ENCODE data around the gene SCYGR6. TPM values are rescaled to one million over a fixed set of nuclear protein-coding genes. Genes with fewer than 3 reads are reported as not detected.

The SCYGR6 gene
- total and polyA plus RNA-seq, 4 donors, result not detected

DNA sequence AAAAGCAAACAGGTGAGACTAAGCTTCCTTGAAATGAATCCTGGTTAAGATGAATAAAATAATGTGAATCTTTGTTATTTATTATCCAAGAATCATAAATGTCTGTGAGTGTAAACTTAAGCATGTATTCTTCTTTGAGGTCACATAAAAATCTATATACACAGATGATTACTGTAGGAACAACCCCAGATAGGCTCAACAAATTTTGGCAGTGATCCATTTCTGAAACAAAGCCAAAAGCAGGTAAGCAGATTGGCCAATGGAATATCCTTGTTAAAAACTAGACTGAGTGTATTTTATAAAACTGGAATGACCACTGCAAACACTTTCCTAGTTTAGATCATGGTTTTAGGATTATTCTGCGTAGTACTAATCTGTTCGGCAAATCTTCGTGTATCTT is 46.6 kb downstream of the SCYGR6 start:
- no peak for DNase-seq (ENCODE audit: low spot score)
- H3K9me3 ChIP-seq (ENCODE audit: control insufficient read depth in 4 of 4, low read length in 3 of 4), result no peaks in the 10 kb centered on the region
- no peak overlapping the region for H3K4me3 ChIP-seq (ENCODE audit: low read depth in 1 of 3, low read length in 3 of 3)
- no peak overlapping the region for H3K9ac ChIP-seq (ENCODE audit: low read depth in 1 of 2, low read length in 2 of 2)
- no peak for TF ChIP-seq ATF3 (IDR thresholded peaks at IDR 0.05)
- no peak for TF ChIP-seq TAF1 (conservative IDR thresholded peaks at IDR 0.05)
- no peak for TF ChIP-seq NR2F2 (IDR thresholded peaks at IDR 0.05)
- no peak for TF ChIP-seq SP1 (IDR thresholded peaks at IDR 0.05)
- TF ChIP-seq CTCF (IDR thresholded peaks at IDR 0.05; ENCODE audit: low read depth, low read length, missing input control), result no peak
- TF ChIP-seq FOXA2 (IDR thresholded peaks at IDR 0.05), result no peak
- TF ChIP-seq, protein P1, sequence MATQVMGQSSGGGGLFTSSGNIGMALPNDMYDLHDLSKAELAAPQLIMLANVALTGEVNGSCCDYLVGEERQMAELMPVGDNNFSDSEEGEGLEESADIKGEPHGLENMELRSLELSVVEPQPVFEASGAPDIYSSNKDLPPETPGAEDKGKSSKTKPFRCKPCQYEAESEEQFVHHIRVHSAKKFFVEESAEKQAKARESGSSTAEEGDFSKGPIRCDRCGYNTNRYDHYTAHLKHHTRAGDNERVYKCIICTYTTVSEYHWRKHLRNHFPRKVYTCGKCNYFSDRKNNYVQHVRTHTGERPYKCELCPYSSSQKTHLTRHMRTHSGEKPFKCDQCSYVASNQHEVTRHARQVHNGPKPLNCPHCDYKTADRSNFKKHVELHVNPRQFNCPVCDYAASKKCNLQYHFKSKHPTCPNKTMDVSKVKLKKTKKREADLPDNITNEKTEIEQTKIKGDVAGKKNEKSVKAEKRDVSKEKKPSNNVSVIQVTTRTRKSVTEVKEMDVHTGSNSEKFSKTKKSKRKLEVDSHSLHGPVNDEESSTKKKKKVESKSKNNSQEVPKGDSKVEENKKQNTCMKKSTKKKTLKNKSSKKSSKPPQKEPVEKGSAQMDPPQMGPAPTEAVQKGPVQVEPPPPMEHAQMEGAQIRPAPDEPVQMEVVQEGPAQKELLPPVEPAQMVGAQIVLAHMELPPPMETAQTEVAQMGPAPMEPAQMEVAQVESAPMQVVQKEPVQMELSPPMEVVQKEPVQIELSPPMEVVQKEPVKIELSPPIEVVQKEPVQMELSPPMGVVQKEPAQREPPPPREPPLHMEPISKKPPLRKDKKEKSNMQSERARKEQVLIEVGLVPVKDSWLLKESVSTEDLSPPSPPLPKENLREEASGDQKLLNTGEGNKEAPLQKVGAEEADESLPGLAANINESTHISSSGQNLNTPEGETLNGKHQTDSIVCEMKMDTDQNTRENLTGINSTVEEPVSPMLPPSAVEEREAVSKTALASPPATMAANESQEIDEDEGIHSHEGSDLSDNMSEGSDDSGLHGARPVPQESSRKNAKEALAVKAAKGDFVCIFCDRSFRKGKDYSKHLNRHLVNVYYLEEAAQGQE (IDR thresholded peaks at IDR 0.05), result no peak
- no peak for TF ChIP-seq YY1 (IDR thresholded peaks at IDR 0.05)
- TF ChIP-seq, protein P2, sequence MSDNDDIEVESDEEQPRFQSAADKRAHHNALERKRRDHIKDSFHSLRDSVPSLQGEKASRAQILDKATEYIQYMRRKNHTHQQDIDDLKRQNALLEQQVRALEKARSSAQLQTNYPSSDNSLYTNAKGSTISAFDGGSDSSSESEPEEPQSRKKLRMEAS (IDR thresholded peaks at IDR 0.05), result no peak
- no peak for TF ChIP-seq HNF4G (IDR thresholded peaks at IDR 0.05)
- TF ChIP-seq, protein P3, sequence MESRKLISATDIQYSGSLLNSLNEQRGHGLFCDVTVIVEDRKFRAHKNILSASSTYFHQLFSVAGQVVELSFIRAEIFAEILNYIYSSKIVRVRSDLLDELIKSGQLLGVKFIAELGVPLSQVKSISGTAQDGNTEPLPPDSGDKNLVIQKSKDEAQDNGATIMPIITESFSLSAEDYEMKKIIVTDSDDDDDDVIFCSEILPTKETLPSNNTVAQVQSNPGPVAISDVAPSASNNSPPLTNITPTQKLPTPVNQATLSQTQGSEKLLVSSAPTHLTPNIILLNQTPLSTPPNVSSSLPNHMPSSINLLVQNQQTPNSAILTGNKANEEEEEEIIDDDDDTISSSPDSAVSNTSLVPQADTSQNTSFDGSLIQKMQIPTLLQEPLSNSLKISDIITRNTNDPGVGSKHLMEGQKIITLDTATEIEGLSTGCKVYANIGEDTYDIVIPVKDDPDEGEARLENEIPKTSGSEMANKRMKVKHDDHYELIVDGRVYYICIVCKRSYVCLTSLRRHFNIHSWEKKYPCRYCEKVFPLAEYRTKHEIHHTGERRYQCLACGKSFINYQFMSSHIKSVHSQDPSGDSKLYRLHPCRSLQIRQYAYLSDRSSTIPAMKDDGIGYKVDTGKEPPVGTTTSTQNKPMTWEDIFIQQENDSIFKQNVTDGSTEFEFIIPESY (IDR thresholded peaks at IDR 0.05), result no peak
- TF ChIP-seq RAD21 (IDR thresholded peaks at IDR 0.05), result no peak
- TF ChIP-seq EGR1 (IDR thresholded peaks at IDR 0.05; ENCODE audit: low read depth in 2 of 2), result no peak
- TF ChIP-seq FOXA1 (IDR thresholded peaks at IDR 0.05), result no peak
- no peak for TF ChIP-seq JUND (IDR thresholded peaks at IDR 0.05)
- TF ChIP-seq HNF4A (conservative IDR thresholded peaks at IDR 0.05), result no peak
- TF ChIP-seq RXRA (IDR thresholded peaks at IDR 0.05), result no peak
- no peak for TF ChIP-seq GABPA (IDR thresholded peaks at IDR 0.05 in 1 of 2, conservative IDR thresholded peaks at IDR 0.05 in 1 of 2)
- WGBS, result 85% methylated on average over 3 of the region's 3 CpGs
- no peaks in the 10 kb centered on the region for H3K27me3 ChIP-seq (ENCODE audit: control insufficient read depth in 4 of 4, insufficient read depth in 4 of 4, low read length in 3 of 4)
- no peaks in the 10 kb centered on the region for H3K4me1 ChIP-seq (ENCODE audit: control insufficient read depth in 4 of 4, insufficient read depth in 4 of 4, low read length in 3 of 4)
- no peak overlapping the region for H3K27ac ChIP-seq (ENCODE audit: low read depth in 1 of 2, low read length in 2 of 2)
- no peaks in the 10 kb centered on the region for H3K36me3 ChIP-seq (ENCODE audit: control insufficient read depth in 4 of 4, insufficient read depth in 3 of 4, low read depth in 1 of 4, low read length in 3 of 4)
